GM13977 (cell line): ENCODE data around the gene LRRC8E.

Experiments used
- DNase-seq: peaks from one replicate; pipeline ENCODE4 v3.0.0; 2012; ENCODE audit warnings: low spot score
- in situ Hi-C: fragments of 300-500 bp; cut with MboI; formaldehyde crosslinking; loops from one replicate; pipeline ENCODE4 v1.12.0; 2022; ENCODE audit warnings: low sequenced_read_pairs, low pct_unique_long_range_greater_than_20kb, mixed read lengths, inconsistent platforms; ENCODE audit not compliant: unreplicated experiment
- TF ChIP-seq, protein P1 (sequence below): IDR thresholded peaks from 2 replicates; pipeline ENCODE4 v1.5.1; 2012; ENCODE audit warnings: mild to moderate bottlenecking, control low read depth; ENCODE audit not compliant: insufficient read depth; ENCODE audit errors: extremely low read depth, missing control alignments

LRRC8E gene

DNA sequence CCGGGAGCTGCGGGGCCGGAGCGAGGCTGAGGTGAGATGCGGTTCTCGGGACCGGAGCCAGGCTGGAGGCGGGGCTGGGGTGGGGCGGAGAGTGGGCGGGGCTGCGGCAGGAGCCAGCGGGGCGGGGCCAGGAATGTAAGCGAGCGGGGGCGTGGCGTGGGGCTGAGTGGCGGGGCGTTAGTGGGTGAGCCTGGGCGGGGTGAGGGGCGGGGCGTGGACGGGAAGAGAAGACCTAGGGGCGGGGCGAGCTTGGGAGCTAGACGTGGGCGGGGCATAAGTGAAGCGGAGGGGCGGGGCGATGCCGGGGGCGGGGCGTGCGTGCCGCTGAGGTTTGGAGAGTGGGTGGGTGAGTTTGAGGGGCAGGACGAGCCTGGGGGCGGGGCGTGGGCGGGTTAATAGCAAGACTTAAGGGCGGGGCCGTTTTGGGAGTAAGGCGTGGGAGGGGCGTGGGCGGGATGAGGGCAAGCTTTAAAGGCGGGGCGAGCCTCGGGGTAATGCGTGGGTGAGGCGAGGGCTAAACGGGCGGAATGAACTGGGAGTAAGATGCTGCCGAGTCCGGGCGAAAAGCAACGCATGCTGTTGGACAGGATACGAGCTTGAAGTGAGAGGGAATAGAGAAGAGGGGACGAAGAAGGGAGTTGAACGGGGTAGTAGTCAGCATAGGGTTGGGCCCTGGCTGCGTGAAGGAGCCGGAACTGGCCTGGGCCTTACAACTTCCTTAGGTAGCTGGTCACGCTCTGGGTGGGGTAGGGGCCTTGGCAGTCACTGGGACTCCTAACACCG is 32.4 kb downstream of the LRRC8E start:
- TF ChIP-seq, protein P1, sequence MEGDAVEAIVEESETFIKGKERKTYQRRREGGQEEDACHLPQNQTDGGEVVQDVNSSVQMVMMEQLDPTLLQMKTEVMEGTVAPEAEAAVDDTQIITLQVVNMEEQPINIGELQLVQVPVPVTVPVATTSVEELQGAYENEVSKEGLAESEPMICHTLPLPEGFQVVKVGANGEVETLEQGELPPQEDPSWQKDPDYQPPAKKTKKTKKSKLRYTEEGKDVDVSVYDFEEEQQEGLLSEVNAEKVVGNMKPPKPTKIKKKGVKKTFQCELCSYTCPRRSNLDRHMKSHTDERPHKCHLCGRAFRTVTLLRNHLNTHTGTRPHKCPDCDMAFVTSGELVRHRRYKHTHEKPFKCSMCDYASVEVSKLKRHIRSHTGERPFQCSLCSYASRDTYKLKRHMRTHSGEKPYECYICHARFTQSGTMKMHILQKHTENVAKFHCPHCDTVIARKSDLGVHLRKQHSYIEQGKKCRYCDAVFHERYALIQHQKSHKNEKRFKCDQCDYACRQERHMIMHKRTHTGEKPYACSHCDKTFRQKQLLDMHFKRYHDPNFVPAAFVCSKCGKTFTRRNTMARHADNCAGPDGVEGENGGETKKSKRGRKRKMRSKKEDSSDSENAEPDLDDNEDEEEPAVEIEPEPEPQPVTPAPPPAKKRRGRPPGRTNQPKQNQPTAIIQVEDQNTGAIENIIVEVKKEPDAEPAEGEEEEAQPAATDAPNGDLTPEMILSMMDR, result no peak
- peak; percentile 99 for DNase-seq
- in situ Hi-C loops, result no loop called here

DNA sequence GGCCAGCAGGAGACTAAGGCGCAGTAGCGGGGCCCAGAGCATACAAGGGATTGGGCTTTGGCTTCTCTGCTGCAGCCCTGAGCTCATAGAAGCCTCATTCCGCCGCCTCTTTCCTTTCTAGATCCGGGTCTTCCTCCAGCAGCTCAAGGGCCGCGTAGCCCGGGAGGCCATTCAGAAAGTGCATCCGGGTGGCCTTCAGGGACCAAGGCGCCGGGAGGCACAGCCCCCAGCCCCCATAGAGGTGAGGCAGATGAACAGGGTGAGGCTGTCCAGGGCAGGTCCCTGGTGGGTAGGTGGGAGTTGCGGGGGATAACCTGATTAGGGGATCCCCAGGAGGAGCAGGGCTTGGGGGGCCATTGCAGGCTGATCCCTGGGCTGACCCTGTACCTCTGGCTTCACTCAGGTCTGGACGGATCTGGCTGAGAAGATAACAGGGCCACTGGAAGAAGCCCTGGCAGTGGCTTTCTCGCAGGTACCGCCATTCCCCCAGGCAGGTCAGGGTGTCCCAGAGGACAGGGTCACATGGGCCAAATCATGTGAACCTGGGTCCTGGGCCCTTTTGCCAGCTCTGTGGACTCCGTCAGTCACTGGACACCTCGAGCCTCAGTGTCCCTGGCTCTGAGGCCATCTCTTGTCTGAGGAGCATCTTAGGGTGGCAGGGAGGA is 33.1 kb downstream of the LRRC8E start:
- TF ChIP-seq, protein P1, result no peak
- DNase-seq, result no peak
- in situ Hi-C loops, result no loop called here

DNA sequence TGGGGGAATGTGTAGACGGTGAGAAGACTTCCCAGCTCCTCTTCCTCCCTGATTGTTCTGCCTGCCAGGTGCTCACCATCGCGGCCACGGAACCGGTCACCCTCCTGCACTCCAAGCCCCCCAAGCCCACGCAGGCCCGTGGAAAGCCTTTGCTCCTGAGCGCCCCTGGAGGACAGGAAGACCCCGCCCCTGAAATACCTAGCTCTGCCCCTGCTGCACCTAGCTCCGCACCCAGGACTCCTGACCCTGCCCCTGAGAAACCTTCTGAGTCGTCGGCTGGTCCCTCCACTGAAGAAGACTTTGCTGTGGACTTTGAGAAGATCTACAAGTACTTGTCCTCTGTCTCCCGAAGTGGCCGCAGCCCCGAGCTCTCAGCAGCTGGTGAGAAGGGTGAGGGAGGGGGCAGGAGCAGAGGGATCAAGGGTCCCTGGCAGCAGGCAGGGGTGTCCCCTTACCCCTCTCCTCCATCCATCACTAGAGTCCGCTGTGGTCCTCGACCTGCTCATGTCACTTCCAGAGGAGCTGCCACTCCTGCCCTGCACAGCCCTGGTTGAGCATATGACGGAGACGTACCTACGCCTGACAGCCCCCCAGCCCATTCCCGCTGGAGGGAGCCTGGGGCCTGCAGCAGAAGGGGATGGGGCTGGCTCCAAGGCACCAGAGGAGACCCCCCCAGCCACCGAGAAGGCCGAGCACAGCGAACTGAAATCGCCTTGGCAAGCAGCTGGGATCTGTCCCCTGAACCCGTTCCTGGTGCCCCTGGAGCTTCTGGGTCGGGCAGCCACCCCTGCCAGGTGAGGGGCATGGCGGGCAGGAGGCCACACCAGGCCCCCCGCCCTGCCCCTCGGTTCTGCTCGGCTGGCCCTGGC is 33.9 kb downstream of the LRRC8E start:
- DNase-seq, result no peak
- in situ Hi-C loops, result no loop called here
- TF ChIP-seq, protein P1, result no peak

DNA sequence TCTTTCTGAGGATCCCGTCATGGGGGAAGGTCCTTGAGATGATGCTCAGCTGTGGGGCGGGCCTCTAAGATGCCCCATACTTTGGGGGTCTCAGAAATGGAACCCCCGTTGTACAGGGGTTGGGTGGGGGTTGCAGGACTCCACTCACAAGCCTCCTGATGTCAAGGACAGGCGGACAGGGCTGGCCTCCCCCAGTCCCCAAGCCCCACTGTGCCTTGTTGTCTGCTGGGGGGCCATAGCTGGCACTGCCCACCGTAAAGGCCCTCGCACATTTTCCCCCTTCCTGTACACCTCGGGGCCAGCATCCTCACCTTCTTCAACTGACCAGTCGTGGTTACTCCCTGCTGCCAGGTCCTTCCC is 34.5 kb downstream of the LRRC8E start:
- DNase-seq, result no peak
- in situ Hi-C loops, result no loop called here
- TF ChIP-seq, protein P1, result no peak

DNA sequence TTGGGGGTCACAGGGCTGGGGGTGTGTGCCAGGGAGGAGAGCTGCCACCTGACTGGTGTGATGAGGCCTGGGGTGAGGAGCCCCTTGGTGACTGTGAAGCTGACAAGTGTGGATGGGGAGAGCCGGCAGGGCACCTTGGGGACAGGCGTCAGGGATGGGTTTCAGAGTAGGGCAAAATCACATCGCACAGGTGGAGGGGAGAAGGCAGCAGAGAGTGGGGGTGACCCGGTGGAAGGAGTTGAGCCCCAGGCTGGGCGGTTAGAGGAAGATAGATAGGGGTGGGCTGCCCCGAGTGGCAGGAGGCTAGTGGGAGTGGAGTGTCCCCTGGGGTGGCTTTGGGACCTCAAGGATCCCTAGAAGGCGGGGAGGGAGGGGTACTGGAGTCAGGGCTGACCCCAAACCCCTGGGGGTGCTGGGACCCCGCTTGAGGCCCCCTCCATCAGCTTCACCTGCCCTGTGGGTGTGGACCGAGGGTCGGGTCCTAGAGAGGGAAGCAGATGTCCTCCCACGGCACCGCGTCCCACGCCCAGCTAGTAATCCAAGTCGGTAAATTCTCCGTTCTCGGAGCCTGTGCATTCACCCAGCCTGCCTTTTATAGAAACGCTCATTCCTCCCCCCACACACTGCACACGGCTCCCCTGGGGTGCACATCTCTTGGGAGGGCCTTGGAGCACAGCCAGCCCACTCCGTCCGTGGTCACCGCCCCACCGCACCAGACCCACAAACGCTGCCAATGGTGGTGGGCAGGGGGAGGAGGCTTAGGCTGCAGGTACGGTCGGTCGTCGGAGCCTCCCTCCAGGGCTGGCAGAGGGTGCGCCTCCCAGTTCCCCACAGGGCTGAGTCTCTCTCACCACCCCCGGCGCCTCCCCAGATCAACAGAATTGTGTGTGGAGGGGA is 35.2 kb downstream of the LRRC8E start:
- in situ Hi-C loops, result no loop called here
- TF ChIP-seq, protein P1, result no peak
- no peak for DNase-seq
